ENCODE results near the gene GRID2. TPM values are rescaled to one million over a fixed set of nuclear protein-coding genes. Genes with fewer than 3 reads are reported as not detected.

GRID2 gene
- total and polyA plus RNA-seq, 11 donors, result 0.29 to 0.38 (median 0.33) TPM; not detected in 8

DNA sequence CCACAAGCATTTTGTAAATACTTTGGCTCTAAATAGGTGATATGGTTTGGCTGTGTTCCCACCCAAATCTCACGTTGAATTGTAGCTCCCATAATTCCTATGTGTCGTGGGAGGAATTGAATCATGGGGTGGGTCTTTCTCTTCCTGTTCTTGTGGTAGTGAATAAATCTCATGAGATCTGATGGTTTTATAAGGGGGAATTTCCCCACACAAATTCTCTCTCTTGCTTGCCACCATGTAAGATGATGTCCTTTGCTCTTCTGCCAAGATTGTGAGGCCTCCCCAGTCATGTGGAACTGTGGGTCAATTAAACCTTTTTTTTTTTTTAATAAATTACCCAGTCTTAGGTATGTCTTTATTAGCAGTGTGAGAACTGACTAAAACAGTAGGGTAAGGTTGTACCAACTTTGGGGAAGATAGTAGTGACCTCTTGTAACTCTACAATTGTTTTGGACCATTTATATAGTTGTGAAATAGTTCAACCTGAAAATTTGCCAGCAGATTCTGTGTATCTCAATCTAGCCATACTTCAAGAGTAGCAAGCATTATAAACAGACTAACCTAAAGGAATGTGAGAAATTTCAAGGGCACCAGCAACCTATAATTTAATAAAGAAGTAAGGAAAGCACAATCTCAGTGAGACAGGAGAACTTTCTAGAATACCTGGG, 727.8 kb downstream of the GRID2 start:
- TF ChIP-seq, protein P1, sequence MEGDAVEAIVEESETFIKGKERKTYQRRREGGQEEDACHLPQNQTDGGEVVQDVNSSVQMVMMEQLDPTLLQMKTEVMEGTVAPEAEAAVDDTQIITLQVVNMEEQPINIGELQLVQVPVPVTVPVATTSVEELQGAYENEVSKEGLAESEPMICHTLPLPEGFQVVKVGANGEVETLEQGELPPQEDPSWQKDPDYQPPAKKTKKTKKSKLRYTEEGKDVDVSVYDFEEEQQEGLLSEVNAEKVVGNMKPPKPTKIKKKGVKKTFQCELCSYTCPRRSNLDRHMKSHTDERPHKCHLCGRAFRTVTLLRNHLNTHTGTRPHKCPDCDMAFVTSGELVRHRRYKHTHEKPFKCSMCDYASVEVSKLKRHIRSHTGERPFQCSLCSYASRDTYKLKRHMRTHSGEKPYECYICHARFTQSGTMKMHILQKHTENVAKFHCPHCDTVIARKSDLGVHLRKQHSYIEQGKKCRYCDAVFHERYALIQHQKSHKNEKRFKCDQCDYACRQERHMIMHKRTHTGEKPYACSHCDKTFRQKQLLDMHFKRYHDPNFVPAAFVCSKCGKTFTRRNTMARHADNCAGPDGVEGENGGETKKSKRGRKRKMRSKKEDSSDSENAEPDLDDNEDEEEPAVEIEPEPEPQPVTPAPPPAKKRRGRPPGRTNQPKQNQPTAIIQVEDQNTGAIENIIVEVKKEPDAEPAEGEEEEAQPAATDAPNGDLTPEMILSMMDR (IDR thresholded peaks at IDR 0.05), result no peak
- TF ChIP-seq POLR2A (IDR thresholded peaks at IDR 0.05), result no peak
- no peaks in the 10 kb centered on the region for H3K9me3 ChIP-seq
- no peak overlapping the region for H3K27ac ChIP-seq
- no peaks in the 10 kb centered on the region for H3K36me3 ChIP-seq
- H3K4me3 ChIP-seq, result no peak overlapping the region
- 53 to 75% (median 64%) methylated on average over 2 of the region's 2 CpGs for WGBS, 4 donors
- DNase-seq (no peak), ATAC-seq (no peak)
- intact Hi-C loops (cut with DNase I), result no loop called here
- H3K27me3 ChIP-seq, result no peaks in the 10 kb centered on the region
- H3K4me1 ChIP-seq, result no peaks in the 10 kb centered on the region

- Histone ChIP-seq H3K36me3 (no peaks in the 10 kb centered on the region), H3K4me1 (no peaks in the 10 kb centered on the region), H3K27me3 (no peaks in the 10 kb centered on the region), H3K9me3 (peaks cover 0 to 4% (median 0%) of the 10 kb centered on the region in 12 donors), H3K27ac (no peak overlapping the region), H3K4me3 (no peak overlapping the region)
- intact Hi-C loops (cut with DNase I), result no loop called here
- TF ChIP-seq POLR2A (IDR thresholded peaks at IDR 0.05), result no peak
- TF ChIP-seq, protein P1 (IDR thresholded peaks at IDR 0.05), result no peak
- ATAC-seq, result no peak
- DNase-seq, result no peak
Observed at GRCh38 chr4:93042746-93043145, 739.0 kb downstream of the GRID2 start.

DNA sequence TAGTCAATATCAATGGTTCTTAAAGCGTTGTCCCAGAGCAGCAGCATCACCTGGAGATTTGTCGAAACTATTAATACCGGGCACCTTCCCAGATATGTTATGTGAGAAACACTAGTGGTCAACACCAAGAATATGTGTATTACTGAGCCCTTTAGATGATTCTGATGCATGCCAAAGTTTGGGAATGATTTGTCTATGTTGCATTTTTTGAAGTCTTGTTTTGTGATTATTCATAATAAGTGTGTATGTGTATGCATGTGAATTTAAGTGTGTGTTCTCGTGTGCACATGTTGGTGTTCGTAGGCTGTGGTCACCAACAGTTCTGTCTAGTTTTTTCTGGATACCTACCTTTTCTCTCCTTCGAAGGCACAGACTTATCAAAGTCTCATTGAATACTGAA, 749.4 kb downstream of the GRID2 start:
- Histone ChIP-seq H3K4me1 (no peaks in the 10 kb centered on the region), H3K27ac (no peak overlapping the region), H3K4me3 (no peak overlapping the region), H3K36me3 (no peaks in the 10 kb centered on the region), H3K27me3 (no peaks in the 10 kb centered on the region), H3K9me3 (no peaks in the 10 kb centered on the region)
- intact Hi-C loops (cut with DNase I), result no loop called here
- WGBS, 4 donors, result 86 to 93% (median 88%) methylated on average over 6 of the region's 6 CpGs
- no peak for DNase-seq
- no peak for TF ChIP-seq POLR2A (IDR thresholded peaks at IDR 0.05)
- TF ChIP-seq, protein P1 (IDR thresholded peaks at IDR 0.05), result no peak
- no peak for ATAC-seq

DNA sequence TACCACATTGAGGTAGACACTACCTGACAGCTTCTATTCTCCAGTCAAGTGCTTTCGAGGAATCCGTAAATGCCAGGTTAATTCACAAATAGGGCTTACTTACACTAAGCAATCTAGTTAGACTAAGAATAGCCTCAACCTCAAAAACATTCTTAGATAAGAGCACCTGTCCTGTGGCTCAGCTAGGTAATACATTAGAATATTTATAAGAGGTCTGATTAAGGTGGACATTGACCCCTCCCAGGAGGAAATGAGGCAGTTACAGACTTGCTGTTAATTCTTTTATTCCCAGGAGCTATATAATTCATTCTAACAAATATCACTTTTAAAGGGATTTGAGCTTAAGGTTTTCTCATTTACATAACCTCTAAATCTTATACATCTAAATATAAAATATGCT, 758.1 kb downstream of the GRID2 start:
- 91 to 95% (median 93%) methylated on average over 2 of the region's 2 CpGs for WGBS, 4 donors
- TF ChIP-seq, protein P1 (IDR thresholded peaks at IDR 0.05), result no peak
- no peak for TF ChIP-seq POLR2A (IDR thresholded peaks at IDR 0.05)
- intact Hi-C loops (cut with DNase I), result no loop called here
- DNase-seq (no peak), ATAC-seq (no peak)
- no peaks in the 10 kb centered on the region for H3K27me3 ChIP-seq
- no peaks in the 10 kb centered on the region for H3K36me3 ChIP-seq
- no peaks in the 10 kb centered on the region for H3K9me3 ChIP-seq
- no peak overlapping the region for H3K4me3 ChIP-seq
- no peak overlapping the region for H3K27ac ChIP-seq
- no peaks in the 10 kb centered on the region for H3K4me1 ChIP-seq
